PFSK-1 (cell line): ENCODE results near the gene STRC.

Source experiments
- FOXP2 ChIP-seq: optimal IDR thresholded peaks from 2 replicates; pipeline ENCODE3; 2011; ENCODE audit warnings: borderline replicate concordance, control low read depth, inconsistent platforms; ENCODE audit not compliant: insufficient read depth; ENCODE audit errors: extremely low read length, extremely low read depth
- POLR2AphosphoS5 ChIP-seq: IDR thresholded peaks from 2 replicates; pipeline ENCODE4 v1.6.1; 2012; ENCODE audit warnings: low read depth, mild to moderate bottlenecking, control low read depth, low read length, moderate library complexity
- SIN3A ChIP-seq: IDR thresholded peaks from 2 replicates; pipeline ENCODE4 v1.6.1; 2012; ENCODE audit warnings: mild to moderate bottlenecking, low read length, moderate library complexity, borderline replicate concordance; ENCODE audit not compliant: insufficient read depth
- TAF1 ChIP-seq: IDR thresholded peaks from 2 replicates; pipeline ENCODE4 v1.6.1; 2012; ENCODE audit warnings: low read length, control low read depth, borderline replicate concordance; ENCODE audit not compliant: insufficient read depth
- TF ChIP-seq, protein P1 (sequence below), 2 experiments: IDR thresholded peaks; 2 replicates each; pipeline versions ENCODE4 v1.6.1 to v1.8.0; 2011 to 2012; ENCODE audit warnings: low read depth in 2 of 2, low read length in 2 of 2, control low read depth in 1 of 2, inconsistent platforms in 1 of 2, mild to moderate bottlenecking in 1 of 2, moderate library complexity in 1 of 2; ENCODE audit not compliant: insufficient read depth in 1 of 2

Gene STRC

DNA sequence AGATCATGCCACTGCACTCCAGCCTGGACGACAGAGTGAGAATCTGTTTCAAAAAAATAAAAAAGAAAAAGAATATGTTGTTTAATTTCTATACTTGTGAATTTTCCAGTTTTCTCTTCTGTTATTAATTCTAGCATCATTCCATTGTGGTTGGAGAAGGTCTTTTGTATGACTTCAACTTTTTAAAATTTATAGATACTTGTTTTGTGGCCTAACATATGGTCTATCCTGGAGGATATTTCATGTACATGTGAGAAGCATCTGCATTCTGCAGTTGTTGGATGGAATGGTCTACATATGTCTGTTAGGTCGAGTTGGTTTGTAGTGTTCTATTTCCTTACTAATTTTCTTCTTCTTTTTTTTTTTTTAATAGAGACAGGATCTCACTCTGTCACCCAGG lies 65.6 kb downstream of the STRC start:
- TF ChIP-seq TAF1, result no peak
- TF ChIP-seq FOXP2, result no peak
- TF ChIP-seq POLR2AphosphoS5, result no peak

DNA sequence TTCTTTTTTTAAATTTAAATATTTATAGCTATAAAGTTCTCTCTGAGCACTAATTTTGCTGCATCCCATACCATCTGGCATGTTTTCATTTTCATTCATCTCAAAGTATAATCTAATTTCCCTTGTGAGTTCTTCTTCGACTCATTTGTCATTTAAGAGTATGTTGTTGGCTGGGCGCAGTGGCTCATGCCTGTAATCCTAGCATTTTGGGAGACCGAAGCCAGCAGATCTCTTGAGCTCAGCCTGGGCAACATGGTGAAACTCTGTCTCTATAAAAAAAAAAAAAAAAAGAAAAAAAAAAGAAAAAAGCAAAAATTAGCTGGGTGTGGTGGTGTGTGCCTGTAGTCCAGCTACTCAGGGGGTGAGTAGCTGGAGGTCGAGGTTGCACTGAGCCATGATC lies 66.3 kb downstream of the STRC start:
- TF ChIP-seq POLR2AphosphoS5, result no peak
- TF ChIP-seq SIN3A, result no peak
- no peak for TF ChIP-seq TAF1
- TF ChIP-seq FOXP2, result no peak
- TF ChIP-seq, protein P1, sequence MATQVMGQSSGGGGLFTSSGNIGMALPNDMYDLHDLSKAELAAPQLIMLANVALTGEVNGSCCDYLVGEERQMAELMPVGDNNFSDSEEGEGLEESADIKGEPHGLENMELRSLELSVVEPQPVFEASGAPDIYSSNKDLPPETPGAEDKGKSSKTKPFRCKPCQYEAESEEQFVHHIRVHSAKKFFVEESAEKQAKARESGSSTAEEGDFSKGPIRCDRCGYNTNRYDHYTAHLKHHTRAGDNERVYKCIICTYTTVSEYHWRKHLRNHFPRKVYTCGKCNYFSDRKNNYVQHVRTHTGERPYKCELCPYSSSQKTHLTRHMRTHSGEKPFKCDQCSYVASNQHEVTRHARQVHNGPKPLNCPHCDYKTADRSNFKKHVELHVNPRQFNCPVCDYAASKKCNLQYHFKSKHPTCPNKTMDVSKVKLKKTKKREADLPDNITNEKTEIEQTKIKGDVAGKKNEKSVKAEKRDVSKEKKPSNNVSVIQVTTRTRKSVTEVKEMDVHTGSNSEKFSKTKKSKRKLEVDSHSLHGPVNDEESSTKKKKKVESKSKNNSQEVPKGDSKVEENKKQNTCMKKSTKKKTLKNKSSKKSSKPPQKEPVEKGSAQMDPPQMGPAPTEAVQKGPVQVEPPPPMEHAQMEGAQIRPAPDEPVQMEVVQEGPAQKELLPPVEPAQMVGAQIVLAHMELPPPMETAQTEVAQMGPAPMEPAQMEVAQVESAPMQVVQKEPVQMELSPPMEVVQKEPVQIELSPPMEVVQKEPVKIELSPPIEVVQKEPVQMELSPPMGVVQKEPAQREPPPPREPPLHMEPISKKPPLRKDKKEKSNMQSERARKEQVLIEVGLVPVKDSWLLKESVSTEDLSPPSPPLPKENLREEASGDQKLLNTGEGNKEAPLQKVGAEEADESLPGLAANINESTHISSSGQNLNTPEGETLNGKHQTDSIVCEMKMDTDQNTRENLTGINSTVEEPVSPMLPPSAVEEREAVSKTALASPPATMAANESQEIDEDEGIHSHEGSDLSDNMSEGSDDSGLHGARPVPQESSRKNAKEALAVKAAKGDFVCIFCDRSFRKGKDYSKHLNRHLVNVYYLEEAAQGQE (IDR thresholded peaks at IDR 0.05; ENCODE audit: insufficient read depth in 1 of 2, low read depth in 2 of 2, low read length in 2 of 2), result no peak

DNA sequence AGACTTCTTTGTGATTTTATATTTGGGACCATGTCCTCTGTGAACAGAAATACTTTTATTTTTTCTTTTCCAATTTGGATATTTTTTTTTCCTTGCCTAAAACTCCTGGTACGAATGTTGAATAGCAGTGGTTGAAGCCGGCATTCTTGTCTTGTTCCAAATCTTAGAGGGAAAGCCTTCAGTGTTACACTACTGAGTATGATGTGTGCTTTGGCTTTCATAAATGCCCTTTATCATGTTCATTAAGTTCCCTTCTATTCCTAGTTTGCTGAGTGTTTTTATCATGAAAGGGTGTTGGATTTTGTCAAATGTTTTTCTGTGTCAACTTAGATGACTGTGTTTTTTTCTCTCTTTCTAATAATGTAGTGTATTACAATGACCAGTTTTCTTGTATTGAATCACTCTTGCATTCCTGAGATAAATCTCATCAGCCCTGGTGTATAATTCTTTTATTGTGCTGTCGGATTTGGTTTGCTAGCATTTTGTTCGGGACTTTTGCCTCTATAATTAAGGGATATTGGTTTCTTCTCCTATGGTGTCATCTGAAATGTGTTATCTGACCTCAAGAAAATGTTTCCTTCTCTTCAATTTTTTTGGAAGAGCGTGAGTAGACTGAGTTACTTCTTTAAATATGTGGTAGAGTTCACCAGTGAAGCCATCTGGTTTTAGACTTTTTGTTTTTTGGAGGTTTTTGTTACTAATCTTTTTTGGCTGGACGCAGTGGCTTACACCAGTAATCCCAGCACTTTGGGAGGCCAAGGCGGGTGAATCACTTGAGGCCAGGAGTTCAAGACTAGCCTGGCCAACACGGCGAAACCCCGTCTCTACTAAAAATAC lies 67.9 kb downstream of the STRC start:
- TF ChIP-seq POLR2AphosphoS5, result no peak
- no peak for TF ChIP-seq FOXP2
- TF ChIP-seq, protein P1 (IDR thresholded peaks at IDR 0.05; ENCODE audit: insufficient read depth in 1 of 2, low read depth in 2 of 2, low read length in 2 of 2), result no peak
- no peak for TF ChIP-seq SIN3A
- no peak for TF ChIP-seq TAF1
